Sigmoid colon (tissue), 4 donors: ENCODE results near the gene ARHGAP10.

Source experiments
- EP300 ChIP-seq, 4 donors: sonication (generic); formaldehyde crosslinking; IDR thresholded peaks; one replicate each; pipeline ENCODE4 v1.6.1; 2017; ENCODE audit warnings: antibody characterized with exemption in 4 of 4
- POLR2A ChIP-seq, 2 donors: fragments of 450-650 bp; IDR thresholded peaks; one replicate each; pipeline ENCODE4 v1.6.1; 2016; ENCODE audit warnings: antibody characterized with exemption in 2 of 2, mild to moderate bottlenecking in 2 of 2, moderate library complexity in 2 of 2
- POLR2AphosphoS5 ChIP-seq, 4 donors: sonication (generic); formaldehyde crosslinking; IDR thresholded peaks; one replicate each; pipeline ENCODE4 v1.6.1; 2017; ENCODE audit warnings: antibody characterized with exemption in 4 of 4

DNA sequence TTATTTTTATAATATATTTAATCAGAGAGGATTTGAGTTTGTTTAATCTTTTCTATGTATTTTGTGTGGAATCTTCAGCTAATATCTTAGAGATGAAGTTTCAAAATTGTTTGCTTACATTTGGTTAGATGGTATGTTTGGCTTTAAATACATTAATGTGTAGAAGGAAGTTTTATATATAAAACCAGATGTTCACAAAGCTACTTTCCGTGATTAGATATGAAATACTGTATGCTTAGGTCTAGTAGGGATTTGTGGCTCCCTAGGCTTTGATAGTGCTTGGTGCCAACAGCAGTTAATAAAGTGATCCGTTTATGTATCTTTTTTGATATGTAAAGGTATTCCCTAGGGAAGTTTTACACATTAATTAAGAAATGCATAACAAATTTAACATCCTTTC lies 223.0 kb downstream of the ARHGAP10 start:
- TF ChIP-seq EP300 (IDR thresholded peaks at IDR 0.05): no peak
- TF ChIP-seq POLR2A (IDR thresholded peaks at IDR 0.05): no peak
- no peak for TF ChIP-seq POLR2AphosphoS5 (IDR thresholded peaks at IDR 0.05)
